Right lobe of liver (tissue), 6 donors: ENCODE measurements around the gene HEPHL1. TPM values are rescaled to one million over a fixed set of nuclear protein-coding genes. Genes with fewer than 3 reads are reported as not detected.

Experiments used
- ATAC-seq, 4 donors: fragments of 200-7000 bp; cut with Tn5 transposase; one replicate each; pipeline ENCODE4 v1.9.1; 2020; ENCODE audit warnings: mild to moderate bottlenecking in 4 of 4, moderate library complexity in 4 of 4
- DNase-seq, 3 donors: peaks; one replicate each; pipeline ENCODE4 v3.0.0-alpha.2; 2020
- H3K27ac ChIP-seq, 3 donors: fragments of 200-600 bp; one replicate each; pipeline ENCODE4 v1.8.0; 2022
- H3K27me3 ChIP-seq, 2 donors: fragments of 200-600 bp; one replicate each; pipeline ENCODE4 v1.8.0; 2022
- H3K36me3 ChIP-seq, 4 donors: fragments of 200-600 bp; sonication (generic) in 1 of 4; one replicate each; pipeline versions ENCODE4 v1.5.1 to v1.8.0; 2017 to 2022; ENCODE audit warnings: control low read depth in 1 of 4
- H3K4me1 ChIP-seq, 4 donors: fragments of 200-600 bp; sonication (generic) in 1 of 4; one replicate each; pipeline versions ENCODE4 v1.5.1 to v1.8.0; 2017 to 2022; ENCODE audit warnings: control low read depth in 1 of 4
- H3K4me3 ChIP-seq, 3 donors: fragments of 200-600 bp; one replicate each; pipeline ENCODE4 v1.8.0; 2022
- H3K9me3 ChIP-seq, 4 donors: fragments of 200-600 bp; sonication (generic) in 1 of 4; one replicate each; pipeline versions ENCODE4 v1.5.1 to v1.8.0; 2017 to 2022; ENCODE audit warnings: control low read depth in 1 of 4
- CTCF ChIP-seq, 4 donors: fragments of 200-600 bp in 3 of 4; fragments of 450-650 bp in 1 of 4; IDR thresholded peaks; one replicate each; pipeline versions ENCODE4 v1.5.1 to v1.8.0; 2016 to 2022; ENCODE audit warnings: antibody characterized with exemption in 4 of 4, mild to moderate bottlenecking in 2 of 4
- POLR2A ChIP-seq: fragments of 450-650 bp; IDR thresholded peaks from one replicate; pipeline ENCODE4 v1.6.1; 2017; ENCODE audit warnings: antibody characterized with exemption, mild to moderate bottlenecking
- WGBS: methylation state at CpG from one replicate; pipeline ENCODE4 v1.1.6; 2018; ENCODE audit warnings: low coverage, low lambda C conversion rate; ENCODE audit not compliant: insufficient coverage; ENCODE audit errors: missing lambda C conversion rate; 5-methylcytosine and 5-hydroxymethylcytosine counted together
- intact Hi-C, 2 donors: fragments of 100-400 bp; cut with DNase I; formaldehyde crosslinking; loops; one replicate each; pipeline versions ENCODE4 v1.11.2 to v1.14.1; 2022
- total RNA-seq, 6 experiments: library from RNA; depleted of rRNA in 2 of 6; stranded (reverse); fragments of >200 nt in 2 of 6; fragmentation: NEBNext Ultra II Directional in 3 of 6; extraction: Animal tissue kit (Norgen Biotek cat#: 25700) in 3 of 6; gene quantifications; one replicate each; pipeline versions ENCODE4 v1.1.0 to v1.2.4, GENCODE V29; 2016 to 2023
- donor health status: DM: no; HTN: yes; CAD: no.
- donor health status: DM: no; HTN: no; CAD: no.
- donor health status: DM: no; HTN: no; CAD: no.
- donor health status: DM: no; HTN: yes; CAD: no.
- donor health status: DM: no; HTN: yes; CAD: no.

The HEPHL1 gene
- total RNA-seq, 6 experiments from 2014 or later: not detected

GRCh38 chr11:94027210-94027609, 6.1 kb downstream of the HEPHL1 start:
- intact Hi-C loops: no loop called here
- H3K9me3 ChIP-seq: no peaks in the 10 kb centered on the region
- no peaks in the 10 kb centered on the region for H3K36me3 ChIP-seq
- DNase-seq: no peak
- TF ChIP-seq POLR2A (no peak), CTCF (IDR thresholded peaks at IDR 0.05) (no peak)
- no peak overlapping the region for H3K4me3 ChIP-seq
- no peaks in the 10 kb centered on the region for H3K27me3 ChIP-seq
- H3K27ac ChIP-seq: no peak overlapping the region
- ATAC-seq: no peak
- 79% methylated on average over 5 of the region's 5 CpGs for WGBS
- H3K4me1 ChIP-seq: no peaks in the 10 kb centered on the region

- Histone ChIP-seq H3K4me3 (no peak overlapping the region), H3K36me3 (no peaks in the 10 kb centered on the region), H3K9me3 (no peaks in the 10 kb centered on the region), H3K4me1 (no peaks in the 10 kb centered on the region), H3K27ac (no peak overlapping the region), H3K27me3 (no peaks in the 10 kb centered on the region)
- DNase-seq (no peak), ATAC-seq (no peak)
- WGBS: 85% methylated on average over 2 of the region's 2 CpGs
- intact Hi-C loops: no loop called here
- no peak for TF ChIP-seq POLR2A
- no peak for TF ChIP-seq CTCF (IDR thresholded peaks at IDR 0.05)
These were observed 7.3 kb downstream of the HEPHL1 start for GRCh38 chr11:94028436-94028835.

- ATAC-seq (no peak), DNase-seq (no peak)
- H3K4me3 ChIP-seq: no peak overlapping the region
- H3K27me3 ChIP-seq: no peaks in the 10 kb centered on the region
- no peaks in the 10 kb centered on the region for H3K36me3 ChIP-seq
- no peaks in the 10 kb centered on the region for H3K4me1 ChIP-seq
- H3K9me3 ChIP-seq: no peaks in the 10 kb centered on the region
- H3K27ac ChIP-seq: no peak overlapping the region
- 46% methylated on average over 1 of the region's 1 CpG for WGBS
- intact Hi-C loops: no loop called here
- TF ChIP-seq CTCF (IDR thresholded peaks at IDR 0.05): no peak
- TF ChIP-seq POLR2A: no peak
These were observed 8.9 kb downstream of the HEPHL1 start for GRCh38 chr11:94030059-94030458.

- ATAC-seq (no peak), DNase-seq (no peak)
- H3K27ac ChIP-seq: no peak overlapping the region
- intact Hi-C loops: no loop called here
- H3K27me3 ChIP-seq: no peaks in the 10 kb centered on the region
- TF ChIP-seq POLR2A (no peak), CTCF (IDR thresholded peaks at IDR 0.05) (no peak)
- H3K4me1 ChIP-seq: no peaks in the 10 kb centered on the region
- 53% methylated on average over 4 of the region's 4 CpGs for WGBS
- no peak overlapping the region for H3K4me3 ChIP-seq
- no peaks in the 10 kb centered on the region for H3K36me3 ChIP-seq
- no peaks in the 10 kb centered on the region for H3K9me3 ChIP-seq
These were observed 10.5 kb downstream of the HEPHL1 start for GRCh38 chr11:94031625-94032024.

GRCh38 chr11:94032066-94032465, 10.9 kb downstream of the HEPHL1 start:
- WGBS: 73% methylated on average over 4 of the region's 5 CpGs
- no peaks in the 10 kb centered on the region for H3K4me1 ChIP-seq
- intact Hi-C loops: no loop called here
- no peaks in the 10 kb centered on the region for H3K36me3 ChIP-seq
- no peaks in the 10 kb centered on the region for H3K9me3 ChIP-seq
- H3K27me3 ChIP-seq: no peaks in the 10 kb centered on the region
- TF ChIP-seq CTCF (IDR thresholded peaks at IDR 0.05) (no peak), POLR2A (no peak)
- DNase-seq (no peak), ATAC-seq (no peak)
- no peak overlapping the region for H3K27ac ChIP-seq
- H3K4me3 ChIP-seq: no peak overlapping the region
